GM23338 (cell line): ENCODE measurements around the gene XPO6.

Source experiments
- CREB1 ChIP-seq: fragments of 250-450 bp; sonication (Bioruptor Pico); IDR thresholded peaks from 2 replicates; pipeline ENCODE4 v1.5.0; 2020; ENCODE audit warnings: low read depth, mild to moderate bottlenecking, moderate library complexity
- EZH2 ChIP-seq: fragments of 200-600 bp; sonication (generic); IDR thresholded peaks from one replicate; pipeline ENCODE4 v1.8.0; 2017; ENCODE audit warnings: antibody characterized with exemption, mild to moderate bottlenecking, low read depth; ENCODE audit not compliant: unreplicated experiment
- EZH2phosphoT487 ChIP-seq: fragments of 200-600 bp; sonication (generic); IDR thresholded peaks from one replicate; pipeline ENCODE4 v1.8.1; 2018; ENCODE audit warnings: antibody characterized with exemption; ENCODE audit not compliant: unreplicated experiment
- JUNB ChIP-seq: IDR thresholded peaks from one replicate; pipeline ENCODE4 v1.6.1; 2016; ENCODE audit warnings: antibody characterized with exemption; ENCODE audit not compliant: unreplicated experiment
- NANOG ChIP-seq: IDR thresholded peaks from 2 replicates; pipeline ENCODE4 v1.6.1; 2016; ENCODE audit warnings: antibody characterized with exemption, borderline replicate concordance
- REST ChIP-seq: IDR thresholded peaks from one replicate; pipeline ENCODE4 v1.6.1; 2018; ENCODE audit warnings: antibody characterized with exemption; ENCODE audit not compliant: unreplicated experiment
- STAT1 ChIP-seq: IDR thresholded peaks from one replicate; pipeline ENCODE4 v1.6.1; 2016; ENCODE audit warnings: antibody characterized with exemption; ENCODE audit not compliant: unreplicated experiment
- TF ChIP-seq, protein P1 (sequence below), 2 experiments: fragments of 200-600 bp in 1 of 2; sonication (generic) in 1 of 2; conservative IDR thresholded peaks; 2 replicates each; pipeline versions ENCODE4 v1.5.1 to v1.6.1; 2016 to 2017; ENCODE audit warnings: antibody characterized with exemption in 2 of 2, low read depth in 2 of 2, mild to moderate bottlenecking in 2 of 2, moderate library complexity in 1 of 2

GRCh38 chr16:28131743-28132393 lies 79.9 kb downstream of the XPO6 start:
- TF ChIP-seq, protein P1, sequence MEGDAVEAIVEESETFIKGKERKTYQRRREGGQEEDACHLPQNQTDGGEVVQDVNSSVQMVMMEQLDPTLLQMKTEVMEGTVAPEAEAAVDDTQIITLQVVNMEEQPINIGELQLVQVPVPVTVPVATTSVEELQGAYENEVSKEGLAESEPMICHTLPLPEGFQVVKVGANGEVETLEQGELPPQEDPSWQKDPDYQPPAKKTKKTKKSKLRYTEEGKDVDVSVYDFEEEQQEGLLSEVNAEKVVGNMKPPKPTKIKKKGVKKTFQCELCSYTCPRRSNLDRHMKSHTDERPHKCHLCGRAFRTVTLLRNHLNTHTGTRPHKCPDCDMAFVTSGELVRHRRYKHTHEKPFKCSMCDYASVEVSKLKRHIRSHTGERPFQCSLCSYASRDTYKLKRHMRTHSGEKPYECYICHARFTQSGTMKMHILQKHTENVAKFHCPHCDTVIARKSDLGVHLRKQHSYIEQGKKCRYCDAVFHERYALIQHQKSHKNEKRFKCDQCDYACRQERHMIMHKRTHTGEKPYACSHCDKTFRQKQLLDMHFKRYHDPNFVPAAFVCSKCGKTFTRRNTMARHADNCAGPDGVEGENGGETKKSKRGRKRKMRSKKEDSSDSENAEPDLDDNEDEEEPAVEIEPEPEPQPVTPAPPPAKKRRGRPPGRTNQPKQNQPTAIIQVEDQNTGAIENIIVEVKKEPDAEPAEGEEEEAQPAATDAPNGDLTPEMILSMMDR (conservative IDR thresholded peaks at IDR 0.05; ENCODE audit: low read depth in 2 of 2): no peak
- TF ChIP-seq EZH2phosphoT487: no peak
- no peak for TF ChIP-seq CREB1
- TF ChIP-seq EZH2: no peak
- no peak for TF ChIP-seq JUNB
- TF ChIP-seq NANOG: no peak
- TF ChIP-seq REST: no peak
- no peak for TF ChIP-seq STAT1
